Measurements from ENCODE around the gene KLHL11. TPM values are rescaled to one million over a fixed set of nuclear protein-coding genes. Genes with fewer than 3 reads are reported as not detected.

The KLHL11 gene
- total and polyA plus RNA-seq, 2 of the 8 experiments (the other 6 are each of a cell fraction or from before 2014, with no cell fraction given): 4.2 to 13.7 TPM

GRCh38 chr17:41907633-41908539 is 42.7 kb upstream of the KLHL11 start:
- H3K79me1 ChIP-seq (ENCODE audit: low read depth, low read length): peaks cover 12% of the 10 kb centered on the region
- ChIA-PET POLR2A (ENCODE audit: partially characterized antibody) (interaction anchor here (0.6 to 2.6 kb wide), 9 partner anchors 10 to 51 kb away, joined by 3 to 9 read pairs (median 6); partner anchors contain the start of genes ACLY and ODAD4), CTCF (ENCODE audit: partially characterized antibody) (interaction anchor here (0.6 to 16.0 kb wide), 5 partner anchors 15 to 66 kb away, joined by 3 to 205 read pairs (median 3); partner anchors contain the start of gene CNP)
- no peak overlapping the region for H4K91ac ChIP-seq (replicated peaks; ENCODE audit: insufficient read length, low read length)
- no peak overlapping the region for H4K8ac ChIP-seq (ENCODE audit: extremely low read depth, insufficient read depth, low read length)
- no peak overlapping the region for H3K4me3 ChIP-seq (ENCODE audit: extremely low read depth in 1 of 4, insufficient read depth in 2 of 4, low read depth in 3 of 4, low read length in 4 of 4)
- no peak overlapping the region for H3K4ac ChIP-seq (replicated peaks; ENCODE audit: insufficient read length, low read depth, low read length)
- no peak overlapping the region for H3K4me2 ChIP-seq (ENCODE audit: insufficient read depth in 1 of 2, low read depth in 2 of 2, low read length in 2 of 2)
- DNase-seq (ENCODE audit: low read depth in 1 of 2, low spot score in 2 of 2): no peak
- H2BK12ac ChIP-seq (ENCODE audit: low read depth, low read length): no peak overlapping the region
- no peak overlapping the region for H3K14ac ChIP-seq (ENCODE audit: insufficient read length)
- TF ChIP-seq GTF2F1 (IDR thresholded peaks at IDR 0.05; ENCODE audit: borderline replicate concordance, low read depth, low read length): no peak
- TF ChIP-seq TBP (IDR thresholded peaks at IDR 0.05; ENCODE audit: low read depth, low read length): no peak
- TF ChIP-seq NANOG (IDR thresholded peaks at IDR 0.05; ENCODE audit: insufficient read depth, low read depth, low read length, poor library complexity, severe bottlenecking): no peak
- no peak for TF ChIP-seq CBX5 (IDR thresholded peaks at IDR 0.05; ENCODE audit: low read depth, low read length)
- no peak overlapping the region for H2BK20ac ChIP-seq (ENCODE audit: low read length)
- H3K4me1 ChIP-seq (replicated peaks in 1 of 4; ENCODE audit: control insufficient read depth in 3 of 4, insufficient read depth in 4 of 4, low read length in 3 of 4): no peaks in the 10 kb centered on the region; a peak in 1 of 7 replicates
- 95% methylated on average over 14 of the region's 14 CpGs; no CpG with 5 or more reads in 1 of the 2 experiments for WGBS, 2 experiments (ENCODE audit: extremely low coverage in 1 of 2, insufficient coverage in 1 of 2, insufficient read length in 1 of 2, insufficient replicate concordance in 2 of 2, low coverage in 1 of 2, low lambda C conversion rate in 2 of 2, missing lambda C conversion rate in 1 of 2)
- no peak overlapping the region for H3K56ac ChIP-seq (replicated peaks; ENCODE audit: insufficient read length, low read depth, low read length)
- H2BK15ac ChIP-seq (ENCODE audit: low read length): no peak overlapping the region
- no peaks in the 10 kb centered on the region for H3K9me3 ChIP-seq (ENCODE audit: insufficient read depth in 2 of 2, low read depth in 1 of 2, low read length in 1 of 2)
- H2BK120ac ChIP-seq (replicated peaks; ENCODE audit: low read depth, low read length): no peak overlapping the region
- peaks cover 21 to 44% of the 10 kb centered on the region in 2 experiments for H4K20me1 ChIP-seq (replicated peaks in 1 of 2; ENCODE audit: control insufficient read depth in 1 of 2, insufficient read depth in 2 of 2, low read length in 2 of 2)
- no peak for FAIRE-seq
- peaks cover 64 to 98% (median 86%) of the 10 kb centered on the region in 4 experiments for H3K36me3 ChIP-seq (ENCODE audit: control insufficient read depth in 2 of 4, insufficient read depth in 4 of 4, low read length in 3 of 4)
- H2AFZ ChIP-seq (ENCODE audit: low read length): no peak overlapping the region
- peaks cover 0 to 23% of the 10 kb centered on the region in 2 experiments; a peak in 3 of 4 replicates for H3K79me2 ChIP-seq (ENCODE audit: control insufficient read depth in 1 of 2, insufficient read depth in 2 of 2, low read length in 2 of 2)
- no peaks in the 10 kb centered on the region; the same call in 1 of the 2 replicates for H3K23me2 ChIP-seq (ENCODE audit: low read depth, low read length)
- H3K18ac ChIP-seq (ENCODE audit: extremely low read depth, low read length): no peak overlapping the region
- no peak overlapping the region for H3K23ac ChIP-seq (ENCODE audit: insufficient read length)
- no peak overlapping the region for H2BK5ac ChIP-seq (ENCODE audit: low read depth, low read length)
- no peak overlapping the region for H2AK5ac ChIP-seq (ENCODE audit: low read depth, low read length)
- no peak overlapping the region for H4K5ac ChIP-seq (ENCODE audit: insufficient read length, low read depth, low read length)
- no peaks in the 10 kb centered on the region for H3K27me3 ChIP-seq (replicated peaks in 1 of 4; ENCODE audit: control insufficient read depth in 3 of 4, extremely low read depth in 1 of 4, insufficient read depth in 3 of 4, low read length in 3 of 4)
- peak overlapping the region; percentile 48; the same call in 1 of the 2 replicates for H3K27ac ChIP-seq (ENCODE audit: low read depth, low read length)
- no peak overlapping the region for H3K9ac ChIP-seq (replicated peaks in 1 of 4; ENCODE audit: extremely low read depth in 1 of 4, low read depth in 3 of 4, low read length in 3 of 4)

All from H1 (cell line).